Aorta (tissue), 5 donors: ENCODE data around the gene LPCAT1. TPM values are rescaled to one million over a fixed set of nuclear protein-coding genes. Genes with fewer than 3 reads are reported as not detected.
"Not testable (repeated sequence)": the region's sequence is repeated elsewhere in the genome, so short reads cannot be mapped to it uniquely, and the experiment has no call there.

Experiments used
- ATAC-seq: fragments of 200-7000 bp; cut with Tn5 transposase; one replicate; pipeline ENCODE4 v1.9.1; 2022; ENCODE audit warnings: moderate library complexity; ENCODE audit not compliant: low FRiP score
- DNase-seq, 2 donors: peaks; one replicate each; pipeline ENCODE4 v3.0.0-alpha.2; 2020
- H3K27ac ChIP-seq, 2 donors: one replicate each; pipeline ENCODE4 v1.5.1; 2013; ENCODE audit warnings: low read length in 2 of 2, mild to moderate bottlenecking in 2 of 2, moderate library complexity in 2 of 2, control low read depth in 1 of 2, inconsistent platforms in 1 of 2, low read depth in 1 of 2
- H3K27me3 ChIP-seq, 2 donors: one replicate each; pipeline ENCODE4 v1.6.1; 2013; ENCODE audit warnings: control low read depth in 1 of 2, low read length in 1 of 2, mild to moderate bottlenecking in 1 of 2, moderate library complexity in 1 of 2; ENCODE audit not compliant: insufficient read depth in 2 of 2, control insufficient read depth in 1 of 2
- H3K36me3 ChIP-seq, 2 donors: one replicate each; pipeline ENCODE4 v1.6.1; 2013; ENCODE audit warnings: control low read depth in 1 of 2, low read length in 1 of 2, mild to moderate bottlenecking in 1 of 2; ENCODE audit not compliant: insufficient read depth in 2 of 2, control insufficient read depth in 1 of 2
- H3K4me1 ChIP-seq, 2 donors: one replicate each; pipeline ENCODE4 v1.6.1; 2013; ENCODE audit warnings: low read length in 2 of 2, control low read depth in 1 of 2, mild to moderate bottlenecking in 1 of 2, moderate library complexity in 1 of 2; ENCODE audit not compliant: insufficient read depth in 2 of 2, control insufficient read depth in 1 of 2
- H3K4me3 ChIP-seq, 2 donors: one replicate each; pipeline ENCODE4 v1.5.1; 2013; ENCODE audit warnings: low read length in 2 of 2, control low read depth in 1 of 2, mild to moderate bottlenecking in 1 of 2
- H3K9me3 ChIP-seq: one replicate; pipeline ENCODE4 v1.6.1; 2013; ENCODE audit warnings: mild to moderate bottlenecking, low read length; ENCODE audit not compliant: control insufficient read depth
- whole genome bisulfite sequencing, 2 donors: extraction: QIAGEN DNeasy Blood & Tissue Kit; methylation state at CpG; one replicate each; pipeline ENCODE4 v1.1.7; 2013; 5-methylcytosine and 5-hydroxymethylcytosine counted together
- intact Hi-C, 2 donors: fragments of 100-400 bp; cut with DNase I; formaldehyde crosslinking; loops; one replicate each; pipeline versions ENCODE4 v1.14.2 to v1.15.0; 2022
- polyA plus RNA-seq, 2 donors: library from polyadenylated mRNA; stranded (reverse); fragments of 200-250 nt; gene quantifications; one replicate each; pipeline ENCODE4 v1.2.3, GENCODE V29; 2013
- total RNA-seq, 2 donors: library from RNA; stranded (reverse); fragmentation: NEBNext Ultra II Directional; extraction: Animal tissue kit (Norgen Biotek cat#: 25700); gene quantifications; one replicate each; pipeline ENCODE4 v1.2.1, GENCODE V29; 2021
- donor health status: healthy with polysubstance abuse.
- donor health status: Bipolar disorder and iron deficiency.
- donor health status: DM: no; HTN: no; CAD: no.
- donor health status: DM: no; HTN: no; CAD: no.
- donor health status: DM: yes; HTN: yes; CAD: no.

The LPCAT1 gene
- total and polyA plus RNA-seq, 4 donors = 6.4 to 68.7 (median 36.4) TPM

- ATAC-seq = no peak
- no peaks in the 10 kb centered on the region for H3K9me3 ChIP-seq
- H3K4me1 ChIP-seq = no peaks in the 10 kb centered on the region
- no peak overlapping the region for H3K4me3 ChIP-seq
- peaks cover 0 to 2% of the 10 kb centered on the region in 2 donors for H3K36me3 ChIP-seq
- peak in 1 of 2 donors; percentile 52 for DNase-seq
- no peaks in the 10 kb centered on the region for H3K27me3 ChIP-seq
- 95 to 96% methylated on average over 30 of the region's 30 CpGs for WGBS, 2 donors
- no peak overlapping the region for H3K27ac ChIP-seq
- intact Hi-C loops = no loop called here
Observed at GRCh38 chr5:1465966-1466471, 57.7 kb downstream of the LPCAT1 start.

GRCh38 chr5:1465117-1465516, 58.6 kb downstream of the LPCAT1 start:
- Histone ChIP-seq H3K4me3 (no peak overlapping the region), H3K27me3 (no peaks in the 10 kb centered on the region), H3K9me3 (no peaks in the 10 kb centered on the region), H3K27ac (no peak overlapping the region), H3K36me3 (peaks cover 0 to 2% of the 10 kb centered on the region in 2 donors), H3K4me1 (no peaks in the 10 kb centered on the region)
- intact Hi-C loops = no loop called here
- DNase-seq (peak in 1 of 2 donors; percentile 43), ATAC-seq (no peak)
- 97 to 98% methylated on average over 22 of the region's 22 CpGs for WGBS, 2 donors

- Histone ChIP-seq H3K4me1 (no peaks in the 10 kb centered on the region), H3K4me3 (no peak overlapping the region), H3K9me3 (no peaks in the 10 kb centered on the region), H3K27ac (no peak overlapping the region), H3K36me3 (peaks cover 0 to 2% of the 10 kb centered on the region in 2 donors), H3K27me3 (no peaks in the 10 kb centered on the region)
- intact Hi-C loops = no loop called here
- 88 to 92% methylated on average over 18 of the region's 18 CpGs for WGBS, 2 donors
- ATAC-seq = no peak
- DNase-seq = no peak
Observed at GRCh38 chr5:1464511-1464910, 59.2 kb downstream of the LPCAT1 start.

GRCh38 chr5:1464096-1464446, 59.7 kb downstream of the LPCAT1 start:
- intact Hi-C loops = no loop called here
- 91 to 92% methylated on average over 14 of the region's 14 CpGs for WGBS, 2 donors
- no peaks in the 10 kb centered on the region for H3K4me1 ChIP-seq
- no peak for ATAC-seq
- no peaks in the 10 kb centered on the region for H3K9me3 ChIP-seq
- H3K36me3 ChIP-seq = peaks cover 0 to 2% of the 10 kb centered on the region in 2 donors
- H3K27ac ChIP-seq = no peak overlapping the region
- DNase-seq = peak in 1 of 2 donors; percentile 49
- no peak overlapping the region for H3K4me3 ChIP-seq
- H3K27me3 ChIP-seq = no peaks in the 10 kb centered on the region

GRCh38 chr5:1463326-1464095, 60.2 kb downstream of the LPCAT1 start:
- intact Hi-C loops = no loop called here
- Histone ChIP-seq H3K9me3 (no peaks in the 10 kb centered on the region), H3K4me3 (no peak overlapping the region), H3K27me3 (no peaks in the 10 kb centered on the region), H3K27ac (no peak overlapping the region), H3K36me3 (peaks cover 0 to 2% of the 10 kb centered on the region in 2 donors), H3K4me1 (no peaks in the 10 kb centered on the region)
- 95% methylated on average over 46 of the region's 46 CpGs for WGBS, 2 donors
- ATAC-seq (no peak), DNase-seq (peak; percentile 44 to 48)

- Histone ChIP-seq H3K4me1 (no peaks in the 10 kb centered on the region), H3K36me3 (peaks cover 0 to 2% of the 10 kb centered on the region in 2 donors), H3K9me3 (no peaks in the 10 kb centered on the region), H3K27ac (no peak overlapping the region), H3K4me3 (no peak overlapping the region), H3K27me3 (no peaks in the 10 kb centered on the region)
- ATAC-seq = no peak
- intact Hi-C loops = no loop called here
- peak in 1 of 2 donors; percentile 54 for DNase-seq
- WGBS, 2 donors = 89% methylated on average over 20 of the region's 20 CpGs
Observed at GRCh38 chr5:1462358-1462757, 61.4 kb downstream of the LPCAT1 start.

GRCh38 chr5:1461396-1461795, 62.4 kb downstream of the LPCAT1 start:
- DNase-seq = peak in 1 of 2 donors; percentile 41
- intact Hi-C loops = no loop called here
- Histone ChIP-seq H3K4me3 (no peak overlapping the region), H3K4me1 (no peaks in the 10 kb centered on the region), H3K36me3 (peaks cover 0 to 2% of the 10 kb centered on the region in 2 donors), H3K27ac (no peak overlapping the region), H3K9me3 (peaks cover 2% of the 10 kb centered on the region), H3K27me3 (no peaks in the 10 kb centered on the region)
- WGBS, 2 donors = 96 to 98% methylated on average over 10 of the region's 10 CpGs
- no peak for ATAC-seq

GRCh38 chr5:1460054-1460682, 63.6 kb downstream of the LPCAT1 start:
- Histone ChIP-seq H3K27ac (no peak overlapping the region), H3K4me1 (no peaks in the 10 kb centered on the region), H3K27me3 (no peaks in the 10 kb centered on the region), H3K36me3 (peaks cover 0 to 2% of the 10 kb centered on the region in 2 donors), H3K4me3 (no peak overlapping the region), H3K9me3 (peaks cover 3% of the 10 kb centered on the region)
- 72 to 77% methylated on average over 16 of the region's 16 CpGs for WGBS, 2 donors
- ATAC-seq (no peak), DNase-seq (peak in 1 of 2 donors; percentile 70)
- intact Hi-C loops = no loop called here

GRCh38 chr5:1459435-1459834, 64.3 kb downstream of the LPCAT1 start:
- H3K36me3 ChIP-seq, H3K27ac ChIP-seq, DNase-seq, H3K27me3 ChIP-seq, H3K9me3 ChIP-seq, H3K4me1 ChIP-seq, H3K4me3 ChIP-seq, intact Hi-C loops, ATAC-seq: not testable (repeated sequence)
- WGBS, 2 donors = 90 to 91% methylated on average over 2 of the region's 2 CpGs
